Upper lobe of left lung (tissue), 6 donors: Measurements from ENCODE around the gene ZNF93. TPM values are rescaled to one million over a fixed set of nuclear protein-coding genes. Genes with fewer than 3 reads are reported as not detected.
"Not testable (repeated sequence)": the region's sequence is repeated elsewhere in the genome, so short reads cannot be mapped to it uniquely, and the experiment has no call there.

Experiments used
- ATAC-seq, 2 donors: fragments of 200-7000 bp; cut with Tn5 transposase; one replicate each; pipeline ENCODE4 v1.9.1; 2022; ENCODE audit warnings: mild to moderate bottlenecking in 2 of 2, moderate library complexity in 2 of 2; ENCODE audit not compliant: low FRiP score in 2 of 2
- DNase-seq, 2 donors: peaks; one replicate each; pipeline ENCODE4 v3.0.0-alpha.2; 2019 to 2020
- H3K27ac ChIP-seq, 4 donors: fragments of 200-600 bp; sonication (generic); one replicate each; pipeline ENCODE4 v1.5.1; 2016 to 2019
- H3K27me3 ChIP-seq, 4 donors: fragments of 200-600 bp; sonication (generic); one replicate each; pipeline ENCODE4 v1.5.1; 2017 to 2019
- H3K36me3 ChIP-seq, 4 donors: fragments of 200-600 bp; sonication (generic); one replicate each; pipeline ENCODE4 v1.5.1; 2016 to 2019
- H3K4me1 ChIP-seq, 4 donors: fragments of 200-600 bp; sonication (generic); one replicate each; pipeline ENCODE4 v1.5.1; 2018 to 2019
- H3K4me3 ChIP-seq, 4 donors: fragments of 200-600 bp; sonication (generic); one replicate each; pipeline ENCODE4 v1.5.1; 2017 to 2019; ENCODE audit warnings: mild to moderate bottlenecking in 2 of 4, moderate library complexity in 1 of 4
- H3K9me3 ChIP-seq, 4 donors: fragments of 200-600 bp; sonication (generic); one replicate each; pipeline ENCODE4 v1.5.1; 2018 to 2019
- EP300 ChIP-seq, 4 donors: sonication (generic); formaldehyde crosslinking; IDR thresholded peaks; one replicate each; pipeline ENCODE4 v1.5.1; 2017; ENCODE audit warnings: antibody characterized with exemption in 4 of 4, control low read depth in 2 of 4
- POLR2A ChIP-seq, 4 donors: fragments of 450-650 bp; IDR thresholded peaks; one replicate each; pipeline ENCODE4 v1.5.1; 2016 to 2017; ENCODE audit warnings: antibody characterized with exemption in 4 of 4, mild to moderate bottlenecking in 2 of 4
- POLR2AphosphoS5 ChIP-seq, 2 donors: sonication (generic); formaldehyde crosslinking; IDR thresholded peaks; one replicate each; pipeline ENCODE4 v1.5.1; 2017; ENCODE audit warnings: antibody characterized with exemption in 2 of 2
- WGBS, 2 donors: methylation state at CpG; one replicate each; pipeline ENCODE4 v1.1.5; 2017 to 2018; 5-methylcytosine and 5-hydroxymethylcytosine counted together
- total RNA-seq, 6 donors: library from RNA; depleted of rRNA in 4 of 6; stranded (reverse); fragments of >200 nt in 4 of 6; gene quantifications; one replicate each; pipeline versions ENCODE4 v1.1.0 to v1.2.1, GENCODE V29; 2016 to 2021
- TF ChIP-seq, protein P1 (sequence below), 6 experiments: fragments of 450-650 bp in 4 of 6; fragments of 200-600 bp in 2 of 6; sonication (generic) in 2 of 6; IDR thresholded peaks; one replicate each; pipeline ENCODE4 v1.5.1; 2016 to 2019; ENCODE audit warnings: antibody characterized with exemption in 6 of 6
- donor health status: DM: no; HTN: no; CAD: no; lungs with moderate emphysema.
- donor health status: DM: no; HTN: yes; CAD: no; lungs with severe emphysema.

Gene ZNF93
- total RNA-seq, 6 donors from 2014 or later = 2.9 to 7.3 (median 3.9) TPM

DNA sequence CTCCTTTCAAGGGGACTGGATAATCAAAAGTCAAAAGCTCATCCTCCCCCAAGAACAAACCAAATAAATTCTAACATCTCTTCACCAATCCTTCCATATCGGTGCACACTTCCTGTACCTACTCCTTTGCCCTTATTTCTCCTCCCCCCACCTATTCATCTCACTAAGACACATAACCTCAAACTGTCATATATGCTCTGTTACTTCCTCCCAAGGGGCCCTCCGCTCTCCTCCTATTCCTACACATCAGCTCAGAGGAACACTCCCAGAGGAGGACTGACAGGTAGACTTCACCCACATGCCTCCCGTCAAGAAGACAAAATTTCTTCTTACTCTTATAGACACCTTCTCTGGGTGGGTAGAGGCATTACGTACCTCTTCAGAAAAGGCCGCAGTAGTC lies 48.1 kb downstream of the ZNF93 start:
- Histone ChIP-seq H3K27ac (no peak overlapping the region), H3K36me3 (no peaks in the 10 kb centered on the region), H3K4me1 (no peaks in the 10 kb centered on the region), H3K27me3 (no peaks in the 10 kb centered on the region), H3K9me3 (peaks cover 0 to 6% (median 2%) of the 10 kb centered on the region in 4 donors), H3K4me3 (no peak overlapping the region)
- TF ChIP-seq, protein P1, sequence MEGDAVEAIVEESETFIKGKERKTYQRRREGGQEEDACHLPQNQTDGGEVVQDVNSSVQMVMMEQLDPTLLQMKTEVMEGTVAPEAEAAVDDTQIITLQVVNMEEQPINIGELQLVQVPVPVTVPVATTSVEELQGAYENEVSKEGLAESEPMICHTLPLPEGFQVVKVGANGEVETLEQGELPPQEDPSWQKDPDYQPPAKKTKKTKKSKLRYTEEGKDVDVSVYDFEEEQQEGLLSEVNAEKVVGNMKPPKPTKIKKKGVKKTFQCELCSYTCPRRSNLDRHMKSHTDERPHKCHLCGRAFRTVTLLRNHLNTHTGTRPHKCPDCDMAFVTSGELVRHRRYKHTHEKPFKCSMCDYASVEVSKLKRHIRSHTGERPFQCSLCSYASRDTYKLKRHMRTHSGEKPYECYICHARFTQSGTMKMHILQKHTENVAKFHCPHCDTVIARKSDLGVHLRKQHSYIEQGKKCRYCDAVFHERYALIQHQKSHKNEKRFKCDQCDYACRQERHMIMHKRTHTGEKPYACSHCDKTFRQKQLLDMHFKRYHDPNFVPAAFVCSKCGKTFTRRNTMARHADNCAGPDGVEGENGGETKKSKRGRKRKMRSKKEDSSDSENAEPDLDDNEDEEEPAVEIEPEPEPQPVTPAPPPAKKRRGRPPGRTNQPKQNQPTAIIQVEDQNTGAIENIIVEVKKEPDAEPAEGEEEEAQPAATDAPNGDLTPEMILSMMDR (IDR thresholded peaks at IDR 0.05) = no peak
- TF ChIP-seq POLR2AphosphoS5 (IDR thresholded peaks at IDR 0.05) (no peak), POLR2A (IDR thresholded peaks at IDR 0.05) (no peak), EP300 (IDR thresholded peaks at IDR 0.05) (no peak)
- DNase-seq (no peak), ATAC-seq (no peak)
- 80 to 92% methylated on average over 5 of the region's 5 CpGs for WGBS, 2 donors

DNA sequence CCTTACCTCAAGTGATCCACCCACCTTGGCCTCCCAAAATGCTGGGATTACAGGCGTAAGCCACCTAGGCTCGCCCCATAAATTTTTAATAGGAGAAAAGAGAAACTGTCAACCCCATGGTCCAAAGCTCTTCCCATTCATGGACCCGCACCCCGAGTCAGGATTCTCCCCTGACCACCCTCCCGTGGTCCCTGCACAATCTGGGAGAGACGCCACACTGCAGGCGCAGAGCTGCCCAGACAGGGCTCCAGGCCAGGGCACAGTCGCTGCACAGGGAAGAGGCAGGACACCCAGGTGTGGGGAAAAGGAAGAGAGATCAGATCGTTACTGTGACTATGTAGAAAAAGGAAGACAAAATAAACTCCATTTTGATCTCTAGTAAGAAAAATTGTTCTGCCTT lies 54.5 kb downstream of the ZNF93 start:
- Histone ChIP-seq H3K4me3 (no peak overlapping the region), H3K36me3 (no peaks in the 10 kb centered on the region), H3K27ac (no peak overlapping the region), H3K4me1 (no peaks in the 10 kb centered on the region), H3K9me3 (no peaks in the 10 kb centered on the region), H3K27me3 (no peaks in the 10 kb centered on the region)
- ATAC-seq (no peak), DNase-seq (peak in 1 of 2 donors; percentile 39)
- WGBS, 2 donors = 84 to 93% methylated on average over 9 of the region's 9 CpGs
- no peak for TF ChIP-seq POLR2AphosphoS5 (IDR thresholded peaks at IDR 0.05)
- no peak for TF ChIP-seq EP300 (IDR thresholded peaks at IDR 0.05)
- no peak for TF ChIP-seq POLR2A (IDR thresholded peaks at IDR 0.05)
- TF ChIP-seq, protein P1 (IDR thresholded peaks at IDR 0.05) = no peak

DNA sequence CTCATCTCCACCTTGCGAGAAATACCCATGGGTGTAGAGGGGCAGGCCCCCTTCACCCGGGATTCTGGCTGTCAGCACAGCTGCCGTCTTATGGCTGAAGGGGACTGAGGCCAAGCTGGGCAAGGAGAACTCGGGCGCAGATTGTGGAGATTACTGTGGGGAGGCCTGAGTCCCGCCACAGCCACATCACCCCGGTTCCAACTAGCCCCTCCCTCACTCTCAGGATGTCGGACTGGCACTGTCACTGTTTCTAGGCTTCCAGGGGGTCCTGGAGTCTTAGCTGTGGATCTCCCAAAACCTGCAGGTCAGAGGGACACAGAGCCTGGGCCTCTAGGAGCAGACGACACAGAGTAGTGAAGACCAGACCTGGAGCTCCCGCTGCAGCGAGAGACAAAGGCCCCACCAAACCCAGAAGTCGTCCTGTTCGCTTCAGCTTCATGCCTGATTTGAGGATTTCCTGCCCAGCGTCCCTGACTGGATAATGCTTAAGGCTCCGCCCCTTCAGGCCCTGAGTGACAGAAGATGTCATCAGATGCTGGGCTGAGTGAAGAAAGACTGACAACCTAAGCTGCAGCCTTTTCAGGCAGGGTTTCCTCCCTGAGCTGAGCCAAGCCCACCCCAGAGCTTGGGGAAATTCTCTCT lies 55.8 kb downstream of the ZNF93 start:
- WGBS, 2 donors = 61 to 69% methylated on average over 11 to 15 of the region's 15 CpGs
- H3K9me3 ChIP-seq = no peaks in the 10 kb centered on the region
- TF ChIP-seq EP300 (IDR thresholded peaks at IDR 0.05) (no peak), POLR2A (IDR thresholded peaks at IDR 0.05) (no peak), POLR2AphosphoS5 (IDR thresholded peaks at IDR 0.05) (no peak)
- TF ChIP-seq, protein P1 (IDR thresholded peaks at IDR 0.05) = no peak
- H3K4me1 ChIP-seq = no peaks in the 10 kb centered on the region
- DNase-seq (no peak), ATAC-seq (no peak)
- H3K27me3 ChIP-seq = no peaks in the 10 kb centered on the region
- no peak overlapping the region for H3K27ac ChIP-seq
- no peak overlapping the region for H3K4me3 ChIP-seq
- H3K36me3 ChIP-seq = no peaks in the 10 kb centered on the region

DNA sequence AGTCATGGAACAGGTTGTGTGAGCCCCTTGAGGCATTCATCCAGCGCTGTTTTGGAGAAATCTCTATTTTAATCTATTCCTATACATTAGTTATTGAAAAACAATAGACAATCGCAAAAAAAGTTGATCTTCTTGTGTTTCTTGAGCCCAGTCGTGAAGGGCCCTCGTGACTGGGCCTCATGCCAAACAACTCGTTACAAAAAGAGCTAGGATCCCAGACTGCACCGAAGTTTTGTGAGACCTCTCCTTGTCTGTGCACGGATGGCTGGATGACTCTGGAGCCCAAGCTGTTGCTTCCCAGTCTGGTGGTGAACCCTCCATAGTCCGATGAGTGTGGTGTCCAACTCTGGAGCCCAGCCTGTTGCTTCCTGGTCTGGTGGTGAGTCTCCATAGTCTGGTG lies 57.0 kb downstream of the ZNF93 start:
- ATAC-seq, H3K36me3 ChIP-seq, H3K27ac ChIP-seq, H3K27me3 ChIP-seq, H3K9me3 ChIP-seq, H3K4me3 ChIP-seq, DNase-seq, H3K4me1 ChIP-seq: not testable (repeated sequence)
- 61 to 77% methylated on average over 8 of the region's 8 CpGs for WGBS, 2 donors

DNA sequence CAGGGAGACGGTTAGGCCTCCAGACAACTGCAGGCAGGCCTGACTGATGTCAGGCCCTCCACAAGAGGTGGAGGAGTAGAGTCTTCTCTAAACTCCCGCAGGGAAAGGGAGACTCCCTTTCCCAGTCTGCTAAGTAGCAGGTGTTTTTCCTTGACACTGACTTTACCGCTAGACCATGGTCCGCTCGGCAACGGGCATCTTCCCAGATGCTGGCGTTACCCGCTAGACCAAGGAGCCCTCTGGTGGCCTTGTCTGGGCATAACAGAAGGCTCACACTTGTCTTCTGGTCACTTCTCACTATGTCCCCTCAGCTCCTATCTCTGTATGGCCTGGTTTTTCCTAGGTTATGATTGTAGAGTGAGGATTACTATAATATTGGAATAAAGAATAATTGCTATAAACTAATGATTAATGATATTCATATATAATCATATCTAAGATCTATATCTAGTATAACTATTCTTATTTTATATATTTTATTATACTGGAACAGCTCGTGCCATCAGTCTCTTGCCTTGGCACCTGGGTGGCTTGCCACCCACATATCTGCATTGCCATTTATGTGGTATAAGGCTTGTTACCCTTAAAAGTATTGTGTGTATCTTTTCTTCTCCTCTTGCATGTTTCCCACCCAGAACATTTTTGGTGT lies 58.5 kb downstream of the ZNF93 start:
- not testable (repeated sequence) for H3K27me3 ChIP-seq, ATAC-seq, H3K9me3 ChIP-seq, H3K27ac ChIP-seq, H3K4me3 ChIP-seq, H3K4me1 ChIP-seq, H3K36me3 ChIP-seq
- TF ChIP-seq, protein P1 (IDR thresholded peaks at IDR 0.05) = peak; percentile 56 to 77 (median 63)
- WGBS, 2 donors = 17 to 22% methylated on average over 9 of the region's 9 CpGs
- DNase-seq = peak in 1 of 2 donors; percentile 81
